Measurements from ENCODE around the gene CLASP2. TPM values are rescaled to one million over a fixed set of nuclear protein-coding genes. Genes with fewer than 3 reads are reported as not detected.

CLASP2 gene
- total RNA-seq, 1 experiment from 2014 or later = 40.4 TPM

- Histone ChIP-seq H3K36me3 (ENCODE audit: control insufficient read depth, insufficient read depth, low read length) (no peaks in the 10 kb centered on the region), H3K27ac (ENCODE audit: low read length) (no peak overlapping the region), H3K27me3 (ENCODE audit: control insufficient read depth, insufficient read depth, low read length) (no peaks in the 10 kb centered on the region), H3K4me1 (ENCODE audit: control insufficient read depth, insufficient read depth, low read length) (no peaks in the 10 kb centered on the region), H3K9me3 (ENCODE audit: control insufficient read depth, insufficient read depth, low read depth, low read length) (no peaks in the 10 kb centered on the region), H3K4me3 (ENCODE audit: low read depth in 2 of 2, low read length in 2 of 2) (no peak overlapping the region)
- TF ChIP-seq SIN3A (IDR thresholded peaks at IDR 0.05; ENCODE audit: borderline replicate concordance, insufficient read depth, low read depth, low read length) (no peak), REST (IDR thresholded peaks at IDR 0.05; ENCODE audit: insufficient read depth in 1 of 2, low read depth in 2 of 2, low read length in 1 of 2) (no peak), CTCF (IDR thresholded peaks at IDR 0.05) (no peak), POLR2AphosphoS5 (IDR thresholded peaks at IDR 0.05; ENCODE audit: low read depth, low read length) (no peak), TCF7L2 (IDR thresholded peaks at IDR 0.05; ENCODE audit: low read depth, low read length) (no peak)
- ChIA-PET CTCF (no interaction called here), POLR2A (interaction anchor here (0.6 kb wide), 1 partner anchor 118 kb away, joined by 6 read pairs; no protein-coding TSS in a partner anchor)
- in situ Hi-C loops (cut with HindIII; ENCODE audit: low pct_unique_long_range_greater_than_20kb, low sequenced_read_pairs) (no loop called here), intact Hi-C loops (cut with micrococcal nuclease; ENCODE audit: unreplicated experiment) (no loop called here)
- no peak for ATAC-seq
- no peak for DNase-seq (ENCODE audit: low read depth, low spot score)
- no TSS peak for BruUV-seq (replicated peaks)
These were observed 67.6 kb downstream of the CLASP2 start for GRCh38 chr3:33650495-33650894.

GRCh38 chr3:33648793-33649192 lies 69.3 kb downstream of the CLASP2 start:
- H3K27ac ChIP-seq (ENCODE audit: low read length) = no peak overlapping the region
- TF ChIP-seq TCF7L2 (IDR thresholded peaks at IDR 0.05; ENCODE audit: low read depth, low read length) (no peak), CTCF (IDR thresholded peaks at IDR 0.05) (no peak), REST (IDR thresholded peaks at IDR 0.05; ENCODE audit: insufficient read depth in 1 of 2, low read depth in 2 of 2, low read length in 1 of 2) (no peak), POLR2AphosphoS5 (IDR thresholded peaks at IDR 0.05; ENCODE audit: low read depth, low read length) (no peak), SIN3A (IDR thresholded peaks at IDR 0.05; ENCODE audit: borderline replicate concordance, insufficient read depth, low read depth, low read length) (no peak)
- ChIA-PET CTCF (interaction anchor here (0.5 kb wide), 1 partner anchor 80 kb away, joined by 3 read pairs; no protein-coding TSS in a partner anchor), POLR2A (no interaction called here)
- no peaks in the 10 kb centered on the region for H3K36me3 ChIP-seq (ENCODE audit: control insufficient read depth, insufficient read depth, low read length)
- no peaks in the 10 kb centered on the region for H3K4me1 ChIP-seq (ENCODE audit: control insufficient read depth, insufficient read depth, low read length)
- ATAC-seq = no peak
- in situ Hi-C loops (cut with HindIII; ENCODE audit: low pct_unique_long_range_greater_than_20kb, low sequenced_read_pairs) (no loop called here), intact Hi-C loops (cut with micrococcal nuclease; ENCODE audit: unreplicated experiment) (no loop called here)
- no peak for DNase-seq (ENCODE audit: low read depth, low spot score)
- BruUV-seq (replicated peaks) = no TSS peak
- H3K4me3 ChIP-seq (ENCODE audit: low read depth in 2 of 2, low read length in 2 of 2) = no peak overlapping the region
- no peaks in the 10 kb centered on the region for H3K27me3 ChIP-seq (ENCODE audit: control insufficient read depth, insufficient read depth, low read length)
- H3K9me3 ChIP-seq (ENCODE audit: control insufficient read depth, insufficient read depth, low read depth, low read length) = no peaks in the 10 kb centered on the region

Data from Panc1 (cell line).